H9 (cell line): ENCODE data around the gene MOCOS. TPM values are rescaled to one million over a fixed set of nuclear protein-coding genes. Genes with fewer than 3 reads are reported as not detected.

Experiments
- DNase-seq: peaks from one replicate; pipeline ENCODE4 v3.0.0-alpha.2; 2017
- H2AFZ ChIP-seq: one replicate; pipeline ENCODE4 v1.6.1; 2013; ENCODE audit warnings: mild to moderate bottlenecking, low read length, control low read depth, moderate library complexity
- H2AK5ac ChIP-seq: 2 replicates; pipeline ENCODE4 v1.6.1; 2013; ENCODE audit warnings: low read length, control low read depth, mixed read lengths; ENCODE audit not compliant: insufficient read length
- H2BK120ac ChIP-seq: one replicate; pipeline ENCODE4 v1.6.1; 2013; ENCODE audit warnings: low read depth, mild to moderate bottlenecking, low read length, control low read depth, inconsistent platforms; ENCODE audit not compliant: poor library complexity, severe bottlenecking
- H2BK12ac ChIP-seq: 2 replicates; pipeline ENCODE4 v1.6.1; 2013; ENCODE audit warnings: low read length, control low read depth, mixed read lengths, low read depth; ENCODE audit not compliant: insufficient read length
- H2BK15ac ChIP-seq: 2 replicates; pipeline ENCODE4 v1.6.1; 2013; ENCODE audit warnings: low read depth, low read length, control low read depth
- H2BK20ac ChIP-seq: one replicate; pipeline ENCODE4 v1.6.1; 2013; ENCODE audit warnings: low read depth, mild to moderate bottlenecking, low read length, control low read depth, inconsistent platforms; ENCODE audit not compliant: poor library complexity, severe bottlenecking
- H2BK5ac ChIP-seq: 2 replicates; pipeline ENCODE4 v1.6.1; 2013; ENCODE audit warnings: low read length, control low read depth, mixed read lengths; ENCODE audit not compliant: insufficient read length
- H3K14ac ChIP-seq: 2 replicates; pipeline ENCODE4 v1.6.1; 2013; ENCODE audit warnings: low read length, control low read depth; ENCODE audit not compliant: insufficient read depth
- H3K18ac ChIP-seq: 2 replicates; pipeline ENCODE4 v1.6.1; 2013; ENCODE audit warnings: low read depth, mild to moderate bottlenecking, mixed read lengths, low read length, control low read depth; ENCODE audit not compliant: insufficient read length
- H3K23ac ChIP-seq: 2 replicates; pipeline ENCODE4 v1.6.1; 2013; ENCODE audit warnings: low read length, control low read depth, mixed read lengths, low read depth; ENCODE audit not compliant: insufficient read length
- H3K23me2 ChIP-seq: 2 replicates; pipeline ENCODE4 v1.6.1; 2013; ENCODE audit warnings: low read depth, mild to moderate bottlenecking, mixed read lengths, low read length, control low read depth; ENCODE audit not compliant: insufficient read length, poor library complexity, severe bottlenecking
- H3K27ac ChIP-seq: 2 replicates; pipeline ENCODE4 v1.5.1; 2013; ENCODE audit warnings: low read length, control low read depth, mixed read lengths, low read depth; ENCODE audit not compliant: insufficient read length
- H3K27me3 ChIP-seq: 2 replicates; pipeline ENCODE4 v1.6.1; 2013; ENCODE audit warnings: low read length, control low read depth, inconsistent platforms; ENCODE audit not compliant: insufficient read depth
- H3K4ac ChIP-seq: 2 replicates; pipeline ENCODE4 v1.6.1; 2013; ENCODE audit warnings: low read depth, mild to moderate bottlenecking, control low read depth, inconsistent platforms, low read length, moderate library complexity
- H3K4me1 ChIP-seq: 2 replicates; pipeline ENCODE4 v1.6.1; 2013; ENCODE audit warnings: low read length, control low read depth, inconsistent platforms; ENCODE audit not compliant: insufficient read depth
- H3K4me2 ChIP-seq: 2 replicates; pipeline ENCODE4 v1.6.1; 2013; ENCODE audit warnings: low read length, control low read depth, mixed read lengths; ENCODE audit not compliant: insufficient read length, insufficient read depth
- H3K56ac ChIP-seq: 2 replicates; pipeline ENCODE4 v1.6.1; 2013; ENCODE audit warnings: low read depth, mild to moderate bottlenecking, mixed read lengths, low read length, control low read depth; ENCODE audit not compliant: insufficient read length
- H3K79me1 ChIP-seq: 2 replicates; pipeline ENCODE4 v1.6.1; 2013; ENCODE audit warnings: low read depth, mild to moderate bottlenecking, moderate library complexity, low read length, control low read depth, inconsistent platforms; ENCODE audit not compliant: insufficient read depth, poor library complexity, severe bottlenecking
- H3K79me2 ChIP-seq: 2 replicates; pipeline ENCODE4 v1.6.1; 2013; ENCODE audit warnings: low read length, control low read depth, inconsistent platforms; ENCODE audit not compliant: insufficient read depth
- H3K9ac ChIP-seq: 2 replicates; pipeline ENCODE4 v1.6.1; 2013; ENCODE audit warnings: low read length, control low read depth, mixed read lengths; ENCODE audit not compliant: insufficient read length; ENCODE audit errors: extremely low read depth
- H3K9me3 ChIP-seq: one replicate; pipeline ENCODE4 v1.6.1; 2013; ENCODE audit warnings: low read depth, low read length, inconsistent platforms; ENCODE audit not compliant: control insufficient read depth
- H3T11ph ChIP-seq: one replicate; pipeline ENCODE4 v1.6.1; 2013; ENCODE audit warnings: mild to moderate bottlenecking, low read length, control low read depth, inconsistent platforms
- H4K20me1 ChIP-seq: one replicate; pipeline ENCODE4 v1.6.1; 2013; ENCODE audit not compliant: control insufficient read depth, insufficient read length, insufficient read depth
- H4K5ac ChIP-seq: 2 replicates; pipeline ENCODE4 v1.6.1; 2013; ENCODE audit warnings: low read depth, mild to moderate bottlenecking, mixed read lengths, low read length, control low read depth; ENCODE audit not compliant: insufficient read length
- H4K8ac ChIP-seq: replicated peaks from 2 replicates; pipeline ENCODE4 v1.6.1; 2013; ENCODE audit warnings: low read length, control low read depth, mixed read lengths, low read depth; ENCODE audit not compliant: insufficient read length
- H4K91ac ChIP-seq: 2 replicates; pipeline ENCODE4 v1.6.1; 2013; ENCODE audit warnings: low read depth, mild to moderate bottlenecking, moderate library complexity, mixed read lengths, low read length, control low read depth; ENCODE audit not compliant: insufficient read length
- H3K27ac Mint-ChIP-seq, 3 experiments: 2 replicates in 2 of 3; 3 replicates in 1 of 3; pipeline ENCODE4 v1.8.0; 2020 to 2021; ENCODE audit warnings: mixed read lengths in 3 of 3, mild to moderate bottlenecking in 1 of 3, moderate library complexity in 1 of 3
- H3K27me3 Mint-ChIP-seq: 2 replicates; pipeline ENCODE4 v1.8.0; 2021; ENCODE audit warnings: low read depth, mild to moderate bottlenecking, moderate library complexity, mixed read lengths
- H3K36me3 Mint-ChIP-seq, 3 experiments: 2 replicates in 2 of 3; 3 replicates in 1 of 3; pipeline ENCODE4 v1.8.0; 2020 to 2021; ENCODE audit warnings: low read depth in 3 of 3, mixed read lengths in 3 of 3; ENCODE audit not compliant: insufficient read depth in 1 of 3
- H3K4me1 Mint-ChIP-seq, 2 experiments: 2 replicates each; pipeline ENCODE4 v1.8.0; 2020; ENCODE audit warnings: mixed read lengths in 2 of 2
- H3K4me3 Mint-ChIP-seq, 2 experiments: 2 replicates in 1 of 2; 3 replicates in 1 of 2; pipeline ENCODE4 v1.8.0; 2020 to 2021; ENCODE audit warnings: mild to moderate bottlenecking in 2 of 2, mixed read lengths in 2 of 2, moderate library complexity in 1 of 2
- H3K9me3 Mint-ChIP-seq, 2 experiments: 2 replicates in 1 of 2; 3 replicates in 1 of 2; pipeline ENCODE4 v1.8.0; 2020; ENCODE audit warnings: mild to moderate bottlenecking in 2 of 2, mixed read lengths in 2 of 2, moderate library complexity in 1 of 2
- CTCF ChIP-seq: fragments of 200-600 bp; sonication (generic); conservative IDR thresholded peaks from 3 replicates; pipeline ENCODE4 v1.8.0; 2021; ENCODE audit warnings: antibody characterized with exemption, mild to moderate bottlenecking
- WGBS: extraction: QIAGEN DNeasy Blood & Tissue Kit; methylation state at CpG from one replicate; pipeline ENCODE4 v1.1.7; 2013; ENCODE audit warnings: missing lambda C conversion rate, low lambda C conversion rate, mixed read lengths; ENCODE audit not compliant: insufficient read length; ENCODE audit errors: extremely low coverage; 5-methylcytosine and 5-hydroxymethylcytosine counted together
- total RNA-seq: library from RNA; stranded (reverse); gene quantifications from 2 replicates; pipeline ENCODE4 v1.2.1, GENCODE V29; 2021

The MOCOS gene
- total RNA-seq, 1 experiment from 2014 or later, result 6.0 TPM

GRCh38 chr18:36314754-36315153, 127.5 kb downstream of the MOCOS start:
- Histone ChIP-seq H2BK15ac (no peak overlapping the region), H3K4ac (no peak overlapping the region), H3K4me2 (no peak overlapping the region), H4K91ac (no peak overlapping the region), H4K8ac (no peak overlapping the region), H3K56ac (no peak overlapping the region), H4K5ac (no peak overlapping the region), H3K79me1 (peaks cover 3% of the 10 kb centered on the region), H3K4me1 (no peaks in the 10 kb centered on the region), H3K79me2 (no peaks in the 10 kb centered on the region), H2BK12ac (no peak overlapping the region), H3K14ac (no peak overlapping the region), H3T11ph (no peak overlapping the region), H3K23ac (no peak overlapping the region), H2BK5ac (no peak overlapping the region), H2BK20ac (no peak overlapping the region), H3K23me2 (no peaks in the 10 kb centered on the region), H2BK120ac (no peak overlapping the region), H3K9ac (no peak overlapping the region), H4K20me1 (peaks cover 2% of the 10 kb centered on the region), H3K27me3 (no peaks in the 10 kb centered on the region), H2AK5ac (no peak overlapping the region), H3K9me3 (no peaks in the 10 kb centered on the region), H2AFZ (no peak overlapping the region), H3K27ac (no peak overlapping the region), H3K18ac (no peak overlapping the region)
- no peak overlapping the region for H3K27ac Mint-ChIP-seq
- peaks cover 10 to 19% of the 10 kb centered on the region in 2 experiments; a peak in 4 of 5 replicates for H3K9me3 Mint-ChIP-seq
- H3K36me3 Mint-ChIP-seq, result peaks cover 0 to 20% (median 15%) of the 10 kb centered on the region in 3 experiments; a peak in 5 of 7 replicates
- H3K4me3 Mint-ChIP-seq, result no peak overlapping the region
- H3K4me1 Mint-ChIP-seq, result peaks cover 22 to 31% of the 10 kb centered on the region in 2 experiments
- H3K27me3 Mint-ChIP-seq, result peaks cover 9% of the 10 kb centered on the region
- no peak for TF ChIP-seq CTCF
- peak; percentile 3 for DNase-seq
- no CpG with 5 or more reads among the region's 4 CpGs for WGBS
